Measurements from ENCODE around the gene RASA3. TPM values are rescaled to one million over a fixed set of nuclear protein-coding genes. Genes with fewer than 3 reads are reported as not detected.
A peak's percentile ranks its signal among the peaks of the same experiment; 100 is the strongest.
"Not testable (repeated sequence)": the region's sequence is repeated elsewhere in the genome, so short reads cannot be mapped to it uniquely, and the experiment has no call there.

RASA3 gene
- total RNA-seq, 2 experiments from 2014 or later = 36.9 to 39.3 TPM

DNA sequence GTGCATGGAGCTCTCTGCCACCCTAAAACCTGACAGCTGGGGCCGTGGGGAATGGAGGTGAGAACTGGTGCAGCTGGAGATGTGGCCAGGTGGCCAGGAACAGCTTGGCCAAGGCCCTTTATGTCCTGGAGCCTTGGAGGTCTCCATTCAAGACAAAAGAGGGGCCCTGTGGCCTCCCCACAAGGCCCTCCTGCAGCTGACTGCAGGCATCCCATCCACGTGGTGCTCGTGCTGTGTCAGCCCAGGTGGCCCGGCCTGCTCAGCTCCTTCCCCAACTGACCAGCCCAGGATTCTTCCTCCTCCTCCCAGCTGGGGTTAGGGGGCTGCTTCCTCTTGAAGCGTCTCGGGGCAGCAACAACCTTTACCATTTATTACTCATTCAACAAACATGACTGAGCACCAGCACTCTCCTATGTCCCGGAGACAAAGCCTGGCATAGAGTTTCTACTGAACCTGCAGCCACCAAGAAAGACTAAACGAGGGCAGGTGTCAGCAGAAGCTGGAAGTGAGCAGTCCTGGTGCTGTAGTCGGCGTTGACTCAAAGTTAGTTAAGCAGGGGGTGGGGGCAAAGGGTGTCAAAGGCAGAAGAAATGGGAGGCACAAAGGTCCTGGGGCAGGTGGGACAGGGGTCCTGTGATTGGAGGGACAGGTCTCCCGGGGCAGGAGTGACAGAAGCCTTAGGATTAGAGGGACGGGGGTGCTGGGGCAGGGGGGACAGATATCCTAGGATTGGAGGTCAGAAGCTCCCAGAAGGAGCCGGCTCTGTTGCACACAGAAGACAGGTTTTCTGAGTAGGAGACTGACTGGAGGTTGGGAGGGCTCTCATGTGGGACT is 135.3 kb downstream of the RASA3 start:
- H3K4me1 Mint-ChIP-seq (ENCODE audit: low read depth) = no peaks in the 10 kb centered on the region

GRCh38 chr13:113996081-113996911 is 136.1 kb downstream of the RASA3 start:
- Mint-ChIP-seq H3K4me1 (ENCODE audit: low read depth) (no peaks in the 10 kb centered on the region), H3K27ac (no peak overlapping the region), H3K9me3 (ENCODE audit: insufficient read depth) (no peaks in the 10 kb centered on the region), H3K4me3 (no peak overlapping the region), H3K27me3 (ENCODE audit: low read depth) (no peaks in the 10 kb centered on the region), H3K36me3 (ENCODE audit: low read depth) (peaks cover 19% of the 10 kb centered on the region)
- ChIA-PET POLR2A (no interaction called here), CTCF (no interaction called here)
- ATAC-seq = peak; percentile 11
- DNase-seq = no peak

More for the DNA sequence above, 135.3 kb downstream of the RASA3 start:
- POLR2A ChIA-PET = no interaction called here
- DNase-seq = no peak
- Mint-ChIP-seq H3K4me3 (no peak overlapping the region), H3K36me3 (ENCODE audit: low read depth) (peaks cover 12% of the 10 kb centered on the region), H3K9me3 (ENCODE audit: insufficient read depth) (no peaks in the 10 kb centered on the region), H3K27me3 (ENCODE audit: low read depth) (no peaks in the 10 kb centered on the region), H3K27ac (no peak overlapping the region)
- CTCF ChIA-PET = no interaction called here
- no peak for ATAC-seq

- H3K27ac Mint-ChIP-seq = no peak overlapping the region
- DNase-seq (no peak), ATAC-seq (no peak)
- H3K4me1 Mint-ChIP-seq (ENCODE audit: low read depth) = peaks cover under 1% of the 10 kb centered on the region
- ChIA-PET CTCF (no interaction called here), POLR2A (no interaction called here)
- H3K27me3 Mint-ChIP-seq (ENCODE audit: low read depth) = no peaks in the 10 kb centered on the region
- peaks cover 27% of the 10 kb centered on the region for H3K36me3 Mint-ChIP-seq (ENCODE audit: low read depth)
- H3K9me3 Mint-ChIP-seq (ENCODE audit: insufficient read depth) = no peaks in the 10 kb centered on the region
- H3K4me3 Mint-ChIP-seq = no peak overlapping the region
Measured at GRCh38 chr13:113995051-113995601, 137.3 kb downstream of the RASA3 start.

- DNase-seq = no peak
- POLR2A ChIA-PET = no interaction called here
- no peak for ATAC-seq
- no peaks in the 10 kb centered on the region for H3K9me3 Mint-ChIP-seq (ENCODE audit: insufficient read depth)
- H3K27me3 Mint-ChIP-seq (ENCODE audit: low read depth) = no peaks in the 10 kb centered on the region
- CTCF ChIA-PET = no interaction called here
- no peak overlapping the region for H3K4me3 Mint-ChIP-seq
- H3K27ac Mint-ChIP-seq = no peak overlapping the region
- H3K4me1 Mint-ChIP-seq (ENCODE audit: low read depth) = peaks cover 3% of the 10 kb centered on the region
- H3K36me3 Mint-ChIP-seq (ENCODE audit: low read depth) = peaks cover 43% of the 10 kb centered on the region
Measured at GRCh38 chr13:113992276-113993005, 140.0 kb downstream of the RASA3 start.

GRCh38 chr13:113991676-113992179 is 140.7 kb downstream of the RASA3 start:
- no peak for DNase-seq

DNA sequence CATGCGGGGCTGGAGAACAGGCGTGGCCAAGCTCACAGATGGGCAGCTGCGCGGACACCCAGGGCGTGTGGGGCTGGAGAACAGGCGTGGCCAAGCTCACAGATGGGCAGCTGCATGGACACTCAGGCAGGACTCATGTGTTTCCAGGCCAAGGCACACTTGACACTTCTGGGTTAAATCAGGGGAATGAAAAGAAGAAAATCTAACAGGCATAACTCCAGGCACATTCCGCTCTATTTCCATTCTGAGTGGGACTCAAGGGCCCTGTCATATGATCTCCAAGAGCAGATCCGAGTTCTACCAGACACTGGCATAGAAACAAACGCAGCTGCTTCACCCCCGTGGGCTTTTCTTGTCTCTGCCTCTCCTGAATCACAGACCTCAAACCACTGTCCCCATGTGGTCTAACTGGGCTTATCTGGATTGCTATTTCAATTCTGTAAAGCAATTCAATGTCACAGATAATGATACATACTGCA is 141.2 kb downstream of the RASA3 start:
- Mint-ChIP-seq H3K4me3 (no peak overlapping the region), H3K27me3 (ENCODE audit: low read depth) (no peaks in the 10 kb centered on the region), H3K9me3 (ENCODE audit: insufficient read depth) (no peaks in the 10 kb centered on the region), H3K36me3 (ENCODE audit: low read depth) (peaks cover 40% of the 10 kb centered on the region), H3K27ac (no peak overlapping the region), H3K4me1 (ENCODE audit: low read depth) (peaks cover 3% of the 10 kb centered on the region)
- DNase-seq (no peak), ATAC-seq (no peak)
- POLR2A ChIA-PET = no interaction called here
- CTCF ChIA-PET = no interaction called here

More at GRCh38 chr13:113991676-113992179, 140.7 kb downstream of the RASA3 start:
- no peak for ATAC-seq
- CTCF ChIA-PET = no interaction called here
- Mint-ChIP-seq H3K36me3 (ENCODE audit: low read depth) (peaks cover 40% of the 10 kb centered on the region), H3K4me3 (no peak overlapping the region), H3K27ac (peak overlapping the region; percentile 9), H3K9me3 (ENCODE audit: insufficient read depth) (no peaks in the 10 kb centered on the region), H3K27me3 (ENCODE audit: low read depth) (no peaks in the 10 kb centered on the region), H3K4me1 (ENCODE audit: low read depth) (peaks cover 3% of the 10 kb centered on the region)
- POLR2A ChIA-PET = no interaction called here

- H3K27me3 Mint-ChIP-seq (ENCODE audit: low read depth) = no peaks in the 10 kb centered on the region
- ChIA-PET CTCF (no interaction called here), POLR2A (no interaction called here)
- no peak overlapping the region for H3K4me3 Mint-ChIP-seq
- peaks cover 40% of the 10 kb centered on the region for H3K36me3 Mint-ChIP-seq (ENCODE audit: low read depth)
- H3K9me3 Mint-ChIP-seq (ENCODE audit: insufficient read depth) = no peaks in the 10 kb centered on the region
- DNase-seq = no peak
- no peak for ATAC-seq
- no peak overlapping the region for H3K27ac Mint-ChIP-seq
- peaks cover 3% of the 10 kb centered on the region for H3K4me1 Mint-ChIP-seq (ENCODE audit: low read depth)
Measured at GRCh38 chr13:113990321-113990837, 142.0 kb downstream of the RASA3 start.

DNA sequence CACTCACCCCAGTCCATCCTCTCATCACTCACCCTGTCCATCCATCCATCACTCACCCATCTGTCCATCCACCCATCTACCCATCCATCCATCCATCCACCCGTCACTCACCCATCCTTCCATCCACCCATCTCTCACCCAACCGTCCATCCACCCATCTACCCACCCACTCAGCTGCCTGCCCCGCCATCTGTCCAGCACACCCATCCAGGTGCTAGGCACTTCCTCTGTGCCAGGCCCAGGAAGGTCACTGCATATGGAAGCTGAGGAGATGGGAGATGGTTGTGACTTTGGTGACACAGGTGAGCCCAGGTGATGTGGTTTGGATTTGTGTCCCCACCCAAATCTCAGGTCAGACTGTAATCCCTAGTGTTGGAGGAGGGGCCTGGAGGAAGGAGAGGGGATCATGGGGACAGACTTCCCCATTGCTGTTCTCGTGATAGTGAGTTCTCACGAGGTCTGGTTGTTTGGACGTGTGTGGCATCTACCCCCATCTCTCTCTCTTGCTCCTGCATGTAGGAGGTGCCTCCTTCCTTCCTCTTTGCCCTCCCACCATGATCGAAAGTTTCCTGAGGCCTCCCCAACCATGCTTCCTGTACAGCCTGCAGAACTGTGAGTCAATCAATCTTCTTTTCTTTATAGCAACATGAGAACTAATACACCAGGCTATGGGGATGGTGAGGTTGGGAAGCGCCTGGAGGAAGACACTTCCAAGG is 142.7 kb downstream of the RASA3 start:
- DNase-seq (no peak), ATAC-seq (no peak)
- no peaks in the 10 kb centered on the region for H3K9me3 Mint-ChIP-seq (ENCODE audit: insufficient read depth)
- POLR2A ChIA-PET = no interaction called here
- CTCF ChIA-PET = no interaction called here
- H3K4me3 Mint-ChIP-seq = no peak overlapping the region
- H3K27me3 Mint-ChIP-seq (ENCODE audit: low read depth) = no peaks in the 10 kb centered on the region
- H3K36me3 Mint-ChIP-seq (ENCODE audit: low read depth) = peaks cover 40% of the 10 kb centered on the region
- peaks cover 3% of the 10 kb centered on the region for H3K4me1 Mint-ChIP-seq (ENCODE audit: low read depth)
- H3K27ac Mint-ChIP-seq = peak overlapping the region; percentile 16

- H3K27ac Mint-ChIP-seq; H3K4me3 Mint-ChIP-seq; H3K9me3 Mint-ChIP-seq (ENCODE audit: insufficient read depth); H3K27me3 Mint-ChIP-seq (ENCODE audit: low read depth); POLR2A ChIA-PET; ATAC-seq; H3K4me1 Mint-ChIP-seq (ENCODE audit: low read depth); DNase-seq; CTCF ChIA-PET: not testable (repeated sequence)
- peaks cover 43% of the 10 kb centered on the region for H3K36me3 Mint-ChIP-seq (ENCODE audit: low read depth)
Measured at GRCh38 chr13:113988859-113989258, 143.6 kb downstream of the RASA3 start.

DNA sequence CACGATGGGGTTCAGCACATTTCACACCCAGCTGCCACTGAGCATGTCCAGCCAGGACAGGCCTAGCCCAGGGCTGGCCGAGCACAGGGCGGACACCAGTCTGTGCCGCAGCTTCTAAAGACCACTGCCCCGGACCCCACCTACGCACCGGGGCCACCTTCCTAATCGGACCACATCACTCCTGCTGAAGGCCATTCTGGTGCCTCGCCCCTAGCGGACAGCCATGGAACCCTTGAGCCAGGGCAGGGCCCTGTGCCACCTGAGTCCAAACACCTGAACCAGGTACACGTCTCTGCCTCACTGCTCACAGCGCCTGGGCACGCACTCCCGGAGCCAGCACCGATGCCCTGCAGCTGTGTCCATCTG is 150.1 kb downstream of the RASA3 start:
- Mint-ChIP-seq H3K9me3 (ENCODE audit: insufficient read depth) (no peaks in the 10 kb centered on the region), H3K36me3 (ENCODE audit: low read depth) (peaks cover 31% of the 10 kb centered on the region), H3K27me3 (ENCODE audit: low read depth) (no peaks in the 10 kb centered on the region), H3K4me1 (ENCODE audit: low read depth) (no peaks in the 10 kb centered on the region), H3K4me3 (no peak overlapping the region), H3K27ac (no peak overlapping the region)
- POLR2A ChIA-PET = no interaction called here
- CTCF ChIA-PET = no interaction called here
- no peak for DNase-seq
- ATAC-seq = no peak

Data from activated CD8-positive, alpha-beta T cell treated with anti-CD3 and anti-CD28 coated beads, Interleukin-2, amount 10 ng/mL, durations not matched to agents 7 days and 5 days (primary cell).